Myocyte (in vitro differentiated cells): ENCODE measurements around the gene C2. TPM values are rescaled to one million over a fixed set of nuclear protein-coding genes. Genes with fewer than 3 reads are reported as not detected.
A peak's percentile ranks its signal among the peaks of the same experiment; 100 is the strongest.

ENCODE experiments used
- DNase-seq: peaks from one replicate; pipeline ENCODE4 v3.0.0-alpha.2; 2012; ENCODE audit warnings: low read depth
- polyA plus RNA-seq: library from polyadenylated mRNA; unstranded; fragments of >200 nt; gene quantifications from one replicate; pipeline ENCODE4 v1.2.1, GENCODE V29; 2012; ENCODE audit warnings: missing spikeins
- total RNA-seq: library from RNA; depleted of rRNA; stranded (reverse); fragments of >200 nt; gene quantifications from 2 replicates; pipeline ENCODE4 v1.2.3, GENCODE V29; 2014

C2 gene
- 7.0 and 7.5 TPM in 2 replicates for total RNA-seq
- 3.1 TPM for polyA plus RNA-seq

GRCh38 chr6:31927242-31927862 lies at the start of gene C2:
Gene C2 (plus strand): TSS chr6:31927717. CDS start chr6:31927753, 36 bp downstream.
- peak; percentile 37 for DNase-seq

- no peak for DNase-seq
These were observed 49.3 kb upstream of the C2 start for GRCh38 chr6:31878222-31878621.

GRCh38 chr6:31878726-31879125 lies 48.8 kb upstream of the C2 start, which contains the start of gene SLC44A4:
Gene SLC44A4 (minus strand): TSS chr6:31878997. CDS start chr6:31878980, 17 bp downstream.
- no peak for DNase-seq

GRCh38 chr6:31879143-31879542 lies 48.4 kb upstream of the C2 start:
- DNase-seq = no peak

GRCh38 chr6:31879901-31880300 lies 47.6 kb upstream of the C2 start:
- peak; percentile 66 for DNase-seq

- DNase-seq = no peak
These were observed 46.9 kb upstream of the C2 start for GRCh38 chr6:31880616-31881015.

GRCh38 chr6:31881136-31881859 lies 46.2 kb upstream of the C2 start:
- peak; percentile 91 for DNase-seq

- DNase-seq = peak; percentile 93
These were observed 45.2 kb upstream of the C2 start for GRCh38 chr6:31882344-31882743.

- no peak for DNase-seq
These were observed 43.8 kb upstream of the C2 start for GRCh38 chr6:31883676-31884075.

- DNase-seq = no peak
These were observed 42.9 kb upstream of the C2 start for GRCh38 chr6:31884528-31885035.

- no peak for DNase-seq
These were observed 41.0 kb upstream of the C2 start for GRCh38 chr6:31886541-31886991.

- no peak for DNase-seq
These were observed 40.1 kb upstream of the C2 start for GRCh38 chr6:31887173-31888007.

GRCh38 chr6:31888276-31889258 lies 39.0 kb upstream of the C2 start:
- DNase-seq = peak; percentile 29

- no peak for DNase-seq
These were observed 38.1 kb upstream of the C2 start for GRCh38 chr6:31889331-31889972.

GRCh38 chr6:31892821-31893220 lies 34.7 kb upstream of the C2 start:
- DNase-seq = peak; percentile 33

GRCh38 chr6:31896493-31896855 lies 31.0 kb upstream of the C2 start:
- no peak for DNase-seq

- DNase-seq = no peak
These were observed 30.5 kb upstream of the C2 start for GRCh38 chr6:31896856-31897611.

GRCh38 chr6:31897612-31898382 lies 29.7 kb upstream of the C2 start, which contains the start of gene EHMT2:
Gene EHMT2 (minus strand): TSS chr6:31897698. CDS start chr6:31897677, 21 bp downstream.
- DNase-seq = peak; percentile 86
